WI38 (cell line): ENCODE data around the gene NR3C2.

Experiments used
- H3K4me3 ChIP-seq: 2 replicates; pipeline ENCODE4 v1.5.1; 2011; ENCODE audit warnings: low read depth, mild to moderate bottlenecking, control low read depth, low read length
- CTCF ChIP-seq: IDR thresholded peaks from 2 replicates; pipeline ENCODE4 v1.5.1; 2012; ENCODE audit warnings: low read depth, mild to moderate bottlenecking, control low read depth, low read length

NR3C2 gene

GRCh38 chr4:148059617-148060180 is 382.5 kb downstream of the NR3C2 start:
- no peak overlapping the region for H3K4me3 ChIP-seq
- TF ChIP-seq CTCF = no peak

- TF ChIP-seq CTCF = no peak
Observed at GRCh38 chr4:148057984-148058859, 384.0 kb downstream of the NR3C2 start.

GRCh38 chr4:148057516-148057915 is 384.7 kb downstream of the NR3C2 start:
- no peak overlapping the region for H3K4me3 ChIP-seq
- no peak for TF ChIP-seq CTCF

More at GRCh38 chr4:148057984-148058859, 384.0 kb downstream of the NR3C2 start:
- H3K4me3 ChIP-seq = no peak overlapping the region

GRCh38 chr4:148056879-148057278 is 385.3 kb downstream of the NR3C2 start:
- no peak for TF ChIP-seq CTCF
- no peak overlapping the region for H3K4me3 ChIP-seq

- no peak for TF ChIP-seq CTCF
- H3K4me3 ChIP-seq = no peak overlapping the region
Observed at GRCh38 chr4:148055844-148056243, 386.4 kb downstream of the NR3C2 start.

- no peak overlapping the region for H3K4me3 ChIP-seq
- TF ChIP-seq CTCF = no peak
Observed at GRCh38 chr4:148054275-148054674, 387.9 kb downstream of the NR3C2 start.
